Osteoblast (primary cell): ENCODE results near the gene MBTD1. TPM values are rescaled to one million over a fixed set of nuclear protein-coding genes. Genes with fewer than 3 reads are reported as not detected.

Source experiments
- DNase-seq: peaks from one replicate; pipeline ENCODE4 v3.0.0; 2011; ENCODE audit warnings: low spot score, mixed read lengths; ENCODE audit not compliant: insufficient read length; ENCODE audit errors: missing footprints
- H2AFZ ChIP-seq: 2 replicates; pipeline ENCODE4 v1.6.0; 2011; ENCODE audit warnings: mild to moderate bottlenecking, low read length
- H3K27ac ChIP-seq: 2 replicates; pipeline ENCODE4 v1.5.1; 2011; ENCODE audit warnings: mild to moderate bottlenecking, low read depth, low read length, moderate library complexity
- H3K27me3 ChIP-seq: 2 replicates; pipeline ENCODE4 v1.6.0; 2012; ENCODE audit warnings: mild to moderate bottlenecking, control low read depth, inconsistent platforms, low read length, moderate library complexity; ENCODE audit not compliant: insufficient read depth
- H3K36me3 ChIP-seq: 2 replicates; pipeline ENCODE4 v1.5.1; 2011; ENCODE audit warnings: mild to moderate bottlenecking, low read length, control low read depth, moderate library complexity; ENCODE audit not compliant: insufficient read depth
- H3K4me1 ChIP-seq: 2 replicates; pipeline ENCODE4 v1.5.1; 2011; ENCODE audit warnings: mild to moderate bottlenecking, low read length, control low read depth, moderate library complexity; ENCODE audit not compliant: insufficient read depth
- H3K4me2 ChIP-seq: 2 replicates; pipeline ENCODE4 v1.6.0; 2011; ENCODE audit warnings: mild to moderate bottlenecking, low read length; ENCODE audit not compliant: insufficient read depth
- H3K4me3 ChIP-seq: fragments of 200-600 bp; sonication (generic); 3 replicates; pipeline ENCODE4 v1.5.1; 2012; ENCODE audit warnings: mild to moderate bottlenecking, low read length, inconsistent platforms; ENCODE audit not compliant: insufficient read depth
- H3K79me2 ChIP-seq: 2 replicates; pipeline ENCODE4 v1.6.0; 2012; ENCODE audit warnings: mild to moderate bottlenecking, low read length, control low read depth, inconsistent platforms; ENCODE audit not compliant: insufficient read depth
- H3K9me3 ChIP-seq: 2 replicates; pipeline ENCODE4 v1.5.1; 2011; ENCODE audit warnings: low read depth, low read length, control low read depth
- H4K20me1 ChIP-seq: 2 replicates; pipeline ENCODE4 v1.6.0; 2012; ENCODE audit warnings: mild to moderate bottlenecking, low read length, control low read depth; ENCODE audit not compliant: insufficient read depth
- CTCF ChIP-seq: IDR thresholded peaks from 2 replicates; pipeline ENCODE4 v1.5.1; 2011; ENCODE audit warnings: mild to moderate bottlenecking, low read depth, low read length, moderate library complexity; ENCODE audit errors: extremely low read depth
- total RNA-seq: library from RNA; depleted of rRNA; stranded (reverse); fragments of >200 nt; gene quantifications from 2 replicates; pipeline ENCODE4 v1.2.3, GENCODE V29; 2012

MBTD1 gene
- total RNA-seq, 1 donor, result 16.3 TPM

- peaks cover 60% of the 10 kb centered on the region for H3K36me3 ChIP-seq
- TF ChIP-seq CTCF, result no peak
- peak; percentile 53 for DNase-seq
Measured at GRCh38 chr17:51289696-51290111, 29.9 kb upstream of the MBTD1 start.

GRCh38 chr17:51287412-51287811 is 27.6 kb upstream of the MBTD1 start:
- no peaks in the 10 kb centered on the region for H4K20me1 ChIP-seq
- peaks cover 64% of the 10 kb centered on the region for H3K36me3 ChIP-seq
- no peaks in the 10 kb centered on the region for H3K79me2 ChIP-seq

More at GRCh38 chr17:51289696-51290111, 29.9 kb upstream of the MBTD1 start:
- H3K4me2 ChIP-seq, result no peak overlapping the region
- H4K20me1 ChIP-seq, result no peaks in the 10 kb centered on the region
- no peak overlapping the region for H3K27ac ChIP-seq
- no peaks in the 10 kb centered on the region for H3K4me1 ChIP-seq
- H3K79me2 ChIP-seq, result no peaks in the 10 kb centered on the region
- no peak overlapping the region for H2AFZ ChIP-seq
- no peaks in the 10 kb centered on the region for H3K27me3 ChIP-seq
- no peaks in the 10 kb centered on the region for H3K9me3 ChIP-seq
- no peak overlapping the region for H3K4me3 ChIP-seq

GRCh38 chr17:51279183-51279582 is 19.3 kb upstream of the MBTD1 start:
- Histone ChIP-seq H3K4me3 (no peak overlapping the region), H2AFZ (no peak overlapping the region), H3K9me3 (no peaks in the 10 kb centered on the region), H3K79me2 (peaks cover 12% of the 10 kb centered on the region), H3K4me1 (peaks cover 14% of the 10 kb centered on the region), H3K36me3 (peaks cover 56% of the 10 kb centered on the region), H3K4me2 (no peak overlapping the region), H3K27me3 (no peaks in the 10 kb centered on the region), H4K20me1 (peaks cover 20% of the 10 kb centered on the region), H3K27ac (no peak overlapping the region)
- no peak for DNase-seq
- TF ChIP-seq CTCF, result no peak

More at GRCh38 chr17:51287412-51287811, 27.6 kb upstream of the MBTD1 start:
- H3K27ac ChIP-seq, result no peak overlapping the region
- no peak for TF ChIP-seq CTCF
- H3K4me2 ChIP-seq, result no peak overlapping the region
- no peaks in the 10 kb centered on the region for H3K9me3 ChIP-seq
- no peak overlapping the region for H2AFZ ChIP-seq
- no peaks in the 10 kb centered on the region for H3K27me3 ChIP-seq
- DNase-seq, result no peak
- no peaks in the 10 kb centered on the region for H3K4me1 ChIP-seq
- no peak overlapping the region for H3K4me3 ChIP-seq

- Histone ChIP-seq H3K4me1 (peaks cover 14% of the 10 kb centered on the region), H3K79me2 (peaks cover 29% of the 10 kb centered on the region), H4K20me1 (peaks cover 29% of the 10 kb centered on the region), H3K9me3 (no peaks in the 10 kb centered on the region), H2AFZ (no peak overlapping the region), H3K4me2 (peak overlapping the region; percentile 79), H3K27ac (peak overlapping the region; percentile 60), H3K4me3 (no peak overlapping the region), H3K36me3 (peaks cover 42% of the 10 kb centered on the region), H3K27me3 (no peaks in the 10 kb centered on the region)
- TF ChIP-seq CTCF, result no peak
- DNase-seq, result peak; percentile 74
Measured at GRCh38 chr17:51275381-51275780, 15.5 kb upstream of the MBTD1 start.
